Suprapubic skin (tissue), 3 donors: ENCODE data around the gene FHOD3.

Experiments
- POLR2A ChIP-seq, 2 donors: fragments of 450-650 bp; IDR thresholded peaks; one replicate each; pipeline ENCODE4 v1.6.1; 2017; ENCODE audit warnings: antibody characterized with exemption in 2 of 2, mild to moderate bottlenecking in 2 of 2, moderate library complexity in 2 of 2
- TF ChIP-seq, protein P1 (sequence below), 2 donors: fragments of 200-600 bp in 1 of 2; fragments of 450-650 bp in 1 of 2; sonication (generic) in 1 of 2; IDR thresholded peaks; one replicate each; pipeline ENCODE4 v1.5.1; 2016 to 2019; ENCODE audit warnings: antibody characterized with exemption in 2 of 2, mild to moderate bottlenecking in 1 of 2, moderate library complexity in 1 of 2

DNA sequence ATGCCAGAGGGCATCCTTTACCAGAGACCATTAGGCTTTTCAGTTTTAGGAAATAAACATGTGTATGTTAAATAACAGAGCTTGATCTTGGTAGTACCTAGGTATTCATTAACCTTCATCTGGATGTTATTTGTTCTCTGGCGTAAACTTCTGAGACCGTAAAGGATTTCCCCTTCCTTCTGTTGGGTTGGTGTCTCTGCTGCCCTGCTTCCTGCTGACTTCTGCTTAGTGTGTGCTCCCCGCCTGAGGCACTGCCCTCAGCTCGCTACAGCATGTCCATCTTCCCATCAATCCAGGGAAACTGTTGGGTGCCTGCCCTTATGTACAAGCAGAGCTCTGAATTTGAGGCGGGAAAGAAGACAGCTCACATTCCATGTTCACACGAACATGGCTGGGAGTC is 353.4 kb downstream of the FHOD3 start:
- TF ChIP-seq, protein P1, sequence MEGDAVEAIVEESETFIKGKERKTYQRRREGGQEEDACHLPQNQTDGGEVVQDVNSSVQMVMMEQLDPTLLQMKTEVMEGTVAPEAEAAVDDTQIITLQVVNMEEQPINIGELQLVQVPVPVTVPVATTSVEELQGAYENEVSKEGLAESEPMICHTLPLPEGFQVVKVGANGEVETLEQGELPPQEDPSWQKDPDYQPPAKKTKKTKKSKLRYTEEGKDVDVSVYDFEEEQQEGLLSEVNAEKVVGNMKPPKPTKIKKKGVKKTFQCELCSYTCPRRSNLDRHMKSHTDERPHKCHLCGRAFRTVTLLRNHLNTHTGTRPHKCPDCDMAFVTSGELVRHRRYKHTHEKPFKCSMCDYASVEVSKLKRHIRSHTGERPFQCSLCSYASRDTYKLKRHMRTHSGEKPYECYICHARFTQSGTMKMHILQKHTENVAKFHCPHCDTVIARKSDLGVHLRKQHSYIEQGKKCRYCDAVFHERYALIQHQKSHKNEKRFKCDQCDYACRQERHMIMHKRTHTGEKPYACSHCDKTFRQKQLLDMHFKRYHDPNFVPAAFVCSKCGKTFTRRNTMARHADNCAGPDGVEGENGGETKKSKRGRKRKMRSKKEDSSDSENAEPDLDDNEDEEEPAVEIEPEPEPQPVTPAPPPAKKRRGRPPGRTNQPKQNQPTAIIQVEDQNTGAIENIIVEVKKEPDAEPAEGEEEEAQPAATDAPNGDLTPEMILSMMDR (IDR thresholded peaks at IDR 0.05) = no peak
- no peak for TF ChIP-seq POLR2A (IDR thresholded peaks at IDR 0.05)
